ENCODE measurements around the gene BHLHE40. TPM values are rescaled to one million over a fixed set of nuclear protein-coding genes. Genes with fewer than 3 reads are reported as not detected.

The BHLHE40 gene
- total and polyA plus RNA-seq, 2 experiments from 2014 or later: 1.7 to 2.2 TPM

DNA sequence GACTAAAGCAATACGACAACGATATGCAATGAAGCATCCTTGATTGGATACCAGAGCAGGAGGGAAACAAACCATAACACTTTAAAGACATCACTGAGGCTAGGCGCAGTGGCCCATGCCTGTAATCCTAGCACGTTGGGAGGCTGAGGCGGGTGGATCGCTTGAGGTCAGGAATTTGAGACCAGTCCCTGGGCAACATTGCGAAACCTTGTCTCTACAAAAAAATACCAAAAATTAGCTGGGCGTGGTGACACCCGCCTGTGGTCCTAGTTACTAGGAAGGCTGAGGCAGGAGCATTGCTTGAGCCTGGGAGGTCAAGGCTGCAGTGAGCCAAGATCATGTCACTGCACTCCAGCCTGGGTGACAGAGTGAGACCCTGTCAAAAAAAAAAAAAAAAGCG, 33.9 kb upstream of the BHLHE40 start:
- Mint-ChIP-seq H3K9me3 (no peaks in the 10 kb centered on the region), H3K4me3 (no peak overlapping the region), H3K27ac (no peak overlapping the region), H3K27me3 (ENCODE audit: insufficient read depth, low read depth, poor library complexity) (no peaks in the 10 kb centered on the region), H3K4me1 (peaks cover 5% of the 10 kb centered on the region; the same call in 2 of the 3 replicates), H3K36me3 (ENCODE audit: low read depth) (no peaks in the 10 kb centered on the region)
- Histone ChIP-seq H3K4me2 (no peak overlapping the region), H3K79me2 (replicated peaks; ENCODE audit: insufficient read depth) (no peaks in the 10 kb centered on the region), H3F3A (replicated peaks; ENCODE audit: low read depth) (no peaks in the 10 kb centered on the region), H3K27me3 (ENCODE audit: insufficient read depth) (no peaks in the 10 kb centered on the region), H2AFZ (no peak overlapping the region), H4K20me1 (replicated peaks; ENCODE audit: insufficient read depth) (no peaks in the 10 kb centered on the region), H3K4me1 (ENCODE audit: insufficient read depth) (no peaks in the 10 kb centered on the region; the same call in 1 of the 2 replicates), H3K27ac (ENCODE audit: low read depth) (no peak overlapping the region), H3K9me2 (ENCODE audit: insufficient read depth) (no peaks in the 10 kb centered on the region), H3K4me3 (no peak overlapping the region), H3K36me3 (ENCODE audit: insufficient read depth) (no peaks in the 10 kb centered on the region)
- TF ChIP-seq ETS1 (IDR thresholded peaks at IDR 0.05) (no peak), ZNF331 (CRISPR knock-in tag; IDR thresholded peaks at IDR 0.05; ENCODE audit: low read depth) (no peak), POLR2AphosphoS5 (IDR thresholded peaks at IDR 0.05; ENCODE audit: low read depth) (no peak), CTCF (conservative IDR thresholded peaks at IDR 0.05; ENCODE audit: low read depth in 2 of 2) (no peak)
- TF ChIP-seq, protein P1, sequence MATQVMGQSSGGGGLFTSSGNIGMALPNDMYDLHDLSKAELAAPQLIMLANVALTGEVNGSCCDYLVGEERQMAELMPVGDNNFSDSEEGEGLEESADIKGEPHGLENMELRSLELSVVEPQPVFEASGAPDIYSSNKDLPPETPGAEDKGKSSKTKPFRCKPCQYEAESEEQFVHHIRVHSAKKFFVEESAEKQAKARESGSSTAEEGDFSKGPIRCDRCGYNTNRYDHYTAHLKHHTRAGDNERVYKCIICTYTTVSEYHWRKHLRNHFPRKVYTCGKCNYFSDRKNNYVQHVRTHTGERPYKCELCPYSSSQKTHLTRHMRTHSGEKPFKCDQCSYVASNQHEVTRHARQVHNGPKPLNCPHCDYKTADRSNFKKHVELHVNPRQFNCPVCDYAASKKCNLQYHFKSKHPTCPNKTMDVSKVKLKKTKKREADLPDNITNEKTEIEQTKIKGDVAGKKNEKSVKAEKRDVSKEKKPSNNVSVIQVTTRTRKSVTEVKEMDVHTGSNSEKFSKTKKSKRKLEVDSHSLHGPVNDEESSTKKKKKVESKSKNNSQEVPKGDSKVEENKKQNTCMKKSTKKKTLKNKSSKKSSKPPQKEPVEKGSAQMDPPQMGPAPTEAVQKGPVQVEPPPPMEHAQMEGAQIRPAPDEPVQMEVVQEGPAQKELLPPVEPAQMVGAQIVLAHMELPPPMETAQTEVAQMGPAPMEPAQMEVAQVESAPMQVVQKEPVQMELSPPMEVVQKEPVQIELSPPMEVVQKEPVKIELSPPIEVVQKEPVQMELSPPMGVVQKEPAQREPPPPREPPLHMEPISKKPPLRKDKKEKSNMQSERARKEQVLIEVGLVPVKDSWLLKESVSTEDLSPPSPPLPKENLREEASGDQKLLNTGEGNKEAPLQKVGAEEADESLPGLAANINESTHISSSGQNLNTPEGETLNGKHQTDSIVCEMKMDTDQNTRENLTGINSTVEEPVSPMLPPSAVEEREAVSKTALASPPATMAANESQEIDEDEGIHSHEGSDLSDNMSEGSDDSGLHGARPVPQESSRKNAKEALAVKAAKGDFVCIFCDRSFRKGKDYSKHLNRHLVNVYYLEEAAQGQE (IDR thresholded peaks at IDR 0.05; ENCODE audit: unreplicated experiment): no peak
- DNase-seq (ENCODE audit: low spot score) (no peak), ATAC-seq (no peak)

DNA sequence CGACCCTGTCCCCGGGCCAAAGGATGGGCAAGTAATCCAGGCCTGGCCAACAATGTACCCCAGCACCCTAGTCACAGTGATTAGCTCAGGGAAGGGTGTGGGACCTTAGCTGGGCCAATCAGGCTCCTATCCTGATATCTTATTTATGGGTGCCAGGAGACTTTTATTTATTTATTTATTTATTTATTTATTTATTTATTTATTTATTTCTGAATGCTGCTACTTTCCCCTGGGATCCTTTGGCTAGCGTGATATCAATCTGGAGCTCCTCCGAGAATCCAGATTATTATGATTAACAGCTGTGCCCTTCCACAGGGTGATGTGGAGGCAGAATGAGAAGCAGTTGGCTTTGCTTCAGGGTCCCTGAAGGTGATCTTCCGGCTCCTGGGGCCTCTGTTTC, 32.2 kb upstream of the BHLHE40 start:
- Histone ChIP-seq H2AFZ (no peak overlapping the region), H3K79me2 (replicated peaks; ENCODE audit: insufficient read depth) (no peaks in the 10 kb centered on the region), H3K4me3 (no peak overlapping the region), H3F3A (replicated peaks; ENCODE audit: low read depth) (no peaks in the 10 kb centered on the region), H3K36me3 (ENCODE audit: insufficient read depth) (no peaks in the 10 kb centered on the region), H3K27me3 (ENCODE audit: insufficient read depth) (no peaks in the 10 kb centered on the region), H3K4me2 (no peak overlapping the region), H3K9me2 (ENCODE audit: insufficient read depth) (no peaks in the 10 kb centered on the region), H3K4me1 (ENCODE audit: insufficient read depth) (no peaks in the 10 kb centered on the region; the same call in 1 of the 2 replicates), H4K20me1 (replicated peaks; ENCODE audit: insufficient read depth) (no peaks in the 10 kb centered on the region), H3K27ac (ENCODE audit: low read depth) (no peak overlapping the region)
- ATAC-seq (no peak), DNase-seq (ENCODE audit: low spot score) (no peak)
- no peaks in the 10 kb centered on the region for H3K27me3 Mint-ChIP-seq (ENCODE audit: insufficient read depth, low read depth, poor library complexity)
- no peak overlapping the region for H3K27ac Mint-ChIP-seq
- H3K4me3 Mint-ChIP-seq: no peak overlapping the region
- no peaks in the 10 kb centered on the region for H3K9me3 Mint-ChIP-seq
- peaks cover 5% of the 10 kb centered on the region; the same call in 2 of the 3 replicates for H3K4me1 Mint-ChIP-seq
- no peak for TF ChIP-seq ZNF114 (CRISPR knock-in tag; IDR thresholded peaks at IDR 0.05)
- TF ChIP-seq CREB1 (CRISPR knock-in tag; IDR thresholded peaks at IDR 0.05; ENCODE audit: low read depth): no peak
- no peaks in the 10 kb centered on the region for H3K36me3 Mint-ChIP-seq (ENCODE audit: low read depth)
